Hepatocyte (in vitro differentiated cells): Measurements from ENCODE around the gene SLC36A4.
A peak's percentile ranks its signal among the peaks of the same experiment; 100 is the strongest.

Experiments used
- EZH2 ChIP-seq: fragments of 200-600 bp; sonication (generic); IDR thresholded peaks from 2 replicates; pipeline ENCODE4 v1.6.1; 2016; ENCODE audit warnings: antibody characterized with exemption, mild to moderate bottlenecking, borderline replicate concordance
- TF ChIP-seq, protein P1 (sequence below): fragments of 200-600 bp; sonication (generic); IDR thresholded peaks from 2 replicates; pipeline ENCODE4 v1.5.1; 2016; ENCODE audit warnings: antibody characterized with exemption, mild to moderate bottlenecking; ENCODE audit not compliant: poor library complexity

GRCh38 chr11:93225662-93226061 lies 27.9 kb upstream of the SLC36A4 start:
- TF ChIP-seq, protein P1, sequence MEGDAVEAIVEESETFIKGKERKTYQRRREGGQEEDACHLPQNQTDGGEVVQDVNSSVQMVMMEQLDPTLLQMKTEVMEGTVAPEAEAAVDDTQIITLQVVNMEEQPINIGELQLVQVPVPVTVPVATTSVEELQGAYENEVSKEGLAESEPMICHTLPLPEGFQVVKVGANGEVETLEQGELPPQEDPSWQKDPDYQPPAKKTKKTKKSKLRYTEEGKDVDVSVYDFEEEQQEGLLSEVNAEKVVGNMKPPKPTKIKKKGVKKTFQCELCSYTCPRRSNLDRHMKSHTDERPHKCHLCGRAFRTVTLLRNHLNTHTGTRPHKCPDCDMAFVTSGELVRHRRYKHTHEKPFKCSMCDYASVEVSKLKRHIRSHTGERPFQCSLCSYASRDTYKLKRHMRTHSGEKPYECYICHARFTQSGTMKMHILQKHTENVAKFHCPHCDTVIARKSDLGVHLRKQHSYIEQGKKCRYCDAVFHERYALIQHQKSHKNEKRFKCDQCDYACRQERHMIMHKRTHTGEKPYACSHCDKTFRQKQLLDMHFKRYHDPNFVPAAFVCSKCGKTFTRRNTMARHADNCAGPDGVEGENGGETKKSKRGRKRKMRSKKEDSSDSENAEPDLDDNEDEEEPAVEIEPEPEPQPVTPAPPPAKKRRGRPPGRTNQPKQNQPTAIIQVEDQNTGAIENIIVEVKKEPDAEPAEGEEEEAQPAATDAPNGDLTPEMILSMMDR, result peak; percentile 48
- TF ChIP-seq EZH2, result no peak
